HTERT RPE-1 (cell line): Measurements from ENCODE around the gene MAN2A2.
"Not testable (repeated sequence)": the region's sequence is repeated elsewhere in the genome, so short reads cannot be mapped to it uniquely, and the experiment has no call there.

Experiments used
- in situ Hi-C: fragments of 300-500 bp; cut with MboI; formaldehyde crosslinking; loops from 4 replicates; pipeline ENCODE4 v1.14.3; 2020; ENCODE audit warnings: low sequenced_read_pairs

MAN2A2 gene

GRCh38 chr15:90883526-90883975 is 19.6 kb upstream of the MAN2A2 start:
- in situ Hi-C loops, result no loop called here

GRCh38 chr15:90883976-90884718 is 19.0 kb upstream of the MAN2A2 start, which contains the start of gene FES:
Gene FES (plus strand): TSS chr15:90884504. CDS start chr15:90885046, 542 bp downstream.
- in situ Hi-C loops, result no loop called here

GRCh38 chr15:90884719-90885431 is 18.2 kb upstream of the MAN2A2 start:
- in situ Hi-C loops, result no loop called here

- in situ Hi-C loops, result no loop called here
Measured at GRCh38 chr15:90885432-90886290, 17.4 kb upstream of the MAN2A2 start.

GRCh38 chr15:90886291-90886614 is 16.8 kb upstream of the MAN2A2 start:
- in situ Hi-C loops, result no loop called here

- in situ Hi-C loops, result no loop called here
Measured at GRCh38 chr15:90887037-90887481, 16.0 kb upstream of the MAN2A2 start.

- in situ Hi-C loops, result no loop called here
Measured at GRCh38 chr15:90889313-90889730, 13.8 kb upstream of the MAN2A2 start.

- in situ Hi-C loops, result no loop called here
Measured at GRCh38 chr15:90889736-90890456, 13.2 kb upstream of the MAN2A2 start.

GRCh38 chr15:90890839-90891238 is 12.3 kb upstream of the MAN2A2 start:
- in situ Hi-C loops, result no loop called here

GRCh38 chr15:90891346-90891949 is 11.7 kb upstream of the MAN2A2 start:
- in situ Hi-C loops, result no loop called here

GRCh38 chr15:90892023-90892422 is 11.1 kb upstream of the MAN2A2 start:
- in situ Hi-C loops, result no loop called here

GRCh38 chr15:90892498-90893174 is 10.5 kb upstream of the MAN2A2 start:
- in situ Hi-C loops, result no loop called here

- in situ Hi-C loops, result no loop called here
Measured at GRCh38 chr15:90893175-90894090, 9.7 kb upstream of the MAN2A2 start.

GRCh38 chr15:90895571-90896117 is 7.5 kb upstream of the MAN2A2 start:
- in situ Hi-C loops, result no loop called here

GRCh38 chr15:90897131-90897655 is 5.9 kb upstream of the MAN2A2 start:
- in situ Hi-C loops, result not testable (repeated sequence)

- in situ Hi-C loops, result no loop called here
Measured at GRCh38 chr15:90901175-90902039, 1.7 kb upstream of the MAN2A2 start.
